ENCODE data around the gene TGFB3. TPM values are rescaled to one million over a fixed set of nuclear protein-coding genes. Genes with fewer than 3 reads are reported as not detected.

TGFB3 gene
- total RNA-seq, 2 donors from 2014 or later, result 2.0 to 2.2 TPM

DNA sequence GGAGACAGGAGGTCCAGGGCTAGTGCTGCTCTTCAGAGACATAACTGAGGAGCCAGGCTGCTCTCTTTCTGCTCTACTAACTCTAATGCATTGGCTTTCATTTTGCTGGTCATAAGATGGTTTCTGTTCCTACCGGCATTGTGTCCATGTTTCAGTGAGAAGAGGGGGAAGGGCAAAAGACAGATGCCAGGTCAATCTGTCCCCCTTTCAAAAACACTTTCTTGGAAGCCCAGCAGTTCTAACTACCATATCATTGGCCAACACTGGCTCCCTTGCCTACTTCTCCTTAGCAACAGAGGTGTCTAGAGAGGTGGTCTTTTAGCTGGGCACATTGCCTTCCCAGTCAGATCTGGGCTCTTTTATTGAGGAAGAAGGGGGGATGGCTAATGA lies 63.9 kb downstream of the TGFB3 start:
- no peaks in the 10 kb centered on the region for H3K4me1 Mint-ChIP-seq
- no peaks in the 10 kb centered on the region for H3K27me3 Mint-ChIP-seq
- no peak overlapping the region for H3K4me3 Mint-ChIP-seq
- H3K27ac Mint-ChIP-seq, result no peak overlapping the region
- H3K9me3 Mint-ChIP-seq, result no peaks in the 10 kb centered on the region
- H3K36me3 Mint-ChIP-seq (ENCODE audit: low read depth), result no peaks in the 10 kb centered on the region
- no peak for ATAC-seq (replicated peaks)

- no peaks in the 10 kb centered on the region for H3K9me3 Mint-ChIP-seq
- H3K36me3 Mint-ChIP-seq (ENCODE audit: low read depth), result no peaks in the 10 kb centered on the region
- no peaks in the 10 kb centered on the region for H3K27me3 Mint-ChIP-seq
- H3K27ac Mint-ChIP-seq, result no peak overlapping the region
- no peak for ATAC-seq (replicated peaks)
- no peak overlapping the region for H3K4me3 Mint-ChIP-seq
- no peaks in the 10 kb centered on the region for H3K4me1 Mint-ChIP-seq
Measured at GRCh38 chr14:75917322-75917945, 64.4 kb downstream of the TGFB3 start.

DNA sequence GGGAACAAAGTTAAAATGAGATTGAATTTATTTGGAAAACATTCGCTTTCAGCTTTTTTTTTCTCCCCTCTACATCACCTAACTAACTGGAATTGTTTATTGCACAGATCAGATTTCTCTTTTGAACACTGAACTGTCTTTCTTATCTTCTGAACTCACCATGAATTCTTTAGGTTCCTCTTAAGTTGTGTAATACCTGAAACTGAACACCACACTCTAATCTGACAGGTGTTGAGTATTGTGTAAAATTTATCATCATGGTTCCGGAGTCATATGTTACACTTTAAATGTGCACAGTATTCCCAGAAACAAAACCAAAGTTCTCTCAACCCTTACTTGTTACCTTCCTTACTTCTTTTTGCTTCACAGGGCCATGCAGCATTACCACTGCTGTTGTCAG lies 66.8 kb downstream of the TGFB3 start:
- H3K27ac Mint-ChIP-seq, result no peak overlapping the region
- no peaks in the 10 kb centered on the region for H3K4me1 Mint-ChIP-seq
- no peaks in the 10 kb centered on the region for H3K9me3 Mint-ChIP-seq
- no peak for ATAC-seq (replicated peaks)
- no peaks in the 10 kb centered on the region for H3K36me3 Mint-ChIP-seq (ENCODE audit: low read depth)
- H3K27me3 Mint-ChIP-seq, result no peaks in the 10 kb centered on the region
- no peak overlapping the region for H3K4me3 Mint-ChIP-seq

- H3K9me3 Mint-ChIP-seq, result no peaks in the 10 kb centered on the region
- no peak overlapping the region for H3K4me3 Mint-ChIP-seq
Measured at GRCh38 chr14:75913183-75913582, 68.6 kb downstream of the TGFB3 start.

DNA sequence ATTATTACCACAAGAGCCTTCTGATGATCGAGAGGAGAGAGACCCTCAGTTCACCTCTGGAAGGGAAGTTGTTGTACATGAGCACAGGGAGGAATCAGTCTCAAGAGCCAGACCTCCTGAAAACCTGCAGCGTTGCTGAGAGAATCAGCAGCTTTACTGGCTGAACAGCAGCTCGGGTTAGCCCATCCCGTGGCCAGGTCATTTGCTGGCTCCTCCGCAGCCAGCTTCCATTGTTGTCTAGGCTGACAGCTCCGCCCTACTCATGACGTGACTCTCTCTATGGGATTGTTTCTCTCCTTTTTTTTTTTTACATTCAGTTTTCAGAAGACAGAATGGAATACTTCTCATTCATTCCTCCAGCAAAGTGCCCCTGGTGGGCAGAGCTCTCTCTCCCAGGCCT lies 69.9 kb downstream of the TGFB3 start:
- no peak for ATAC-seq (replicated peaks)
- H3K27me3 Mint-ChIP-seq, result no peaks in the 10 kb centered on the region
- no peaks in the 10 kb centered on the region for H3K9me3 Mint-ChIP-seq
- no peaks in the 10 kb centered on the region for H3K4me1 Mint-ChIP-seq
- H3K36me3 Mint-ChIP-seq (ENCODE audit: low read depth), result no peaks in the 10 kb centered on the region
- H3K4me3 Mint-ChIP-seq, result no peak overlapping the region
- H3K27ac Mint-ChIP-seq, result no peak overlapping the region

More at GRCh38 chr14:75913183-75913582, 68.6 kb downstream of the TGFB3 start:
- H3K27ac Mint-ChIP-seq, result no peak overlapping the region
- no peak for ATAC-seq (replicated peaks)
- no peaks in the 10 kb centered on the region for H3K4me1 Mint-ChIP-seq
- H3K27me3 Mint-ChIP-seq, result no peaks in the 10 kb centered on the region
- no peaks in the 10 kb centered on the region for H3K36me3 Mint-ChIP-seq (ENCODE audit: low read depth)

GRCh38 chr14:75910048-75910447 lies 71.7 kb downstream of the TGFB3 start:
- no peaks in the 10 kb centered on the region for H3K27me3 Mint-ChIP-seq
- H3K9me3 Mint-ChIP-seq, result no peaks in the 10 kb centered on the region
- H3K4me1 Mint-ChIP-seq, result no peaks in the 10 kb centered on the region
- H3K36me3 Mint-ChIP-seq (ENCODE audit: low read depth), result no peaks in the 10 kb centered on the region
- H3K27ac Mint-ChIP-seq, result peak overlapping the region; percentile 65
- H3K4me3 Mint-ChIP-seq, result no peak overlapping the region
- ATAC-seq (replicated peaks), result no peak

- peak overlapping the region; percentile 65 for H3K27ac Mint-ChIP-seq
- no peaks in the 10 kb centered on the region for H3K9me3 Mint-ChIP-seq
- no peak for ATAC-seq (replicated peaks)
- no peaks in the 10 kb centered on the region for H3K27me3 Mint-ChIP-seq
- no peaks in the 10 kb centered on the region for H3K36me3 Mint-ChIP-seq (ENCODE audit: low read depth)
- H3K4me3 Mint-ChIP-seq, result no peak overlapping the region
- no peaks in the 10 kb centered on the region for H3K4me1 Mint-ChIP-seq
Measured at GRCh38 chr14:75909630-75910029, 72.2 kb downstream of the TGFB3 start.

Other genes with a start within 250 kb of the TGFB3 start
- gene IFT43, start 3.8 kb upstream of the TGFB3 start, total RNA-seq, result 1 to 10 TPM; 5.7 to 7.2 TPM
- 10 to 100 TPM; 62.5 to 83.8 TPM for gene GPATCH2L, start 169.9 kb upstream of the TGFB3 start, total RNA-seq

Data from activated T-helper 17 cell treated with anti-CD3 and anti-CD28 coated beads, Interleukin-2, amount 50 U/mL, for 72 hours (primary cell).